LNCaP clone FGC (cell line): ENCODE results near the gene GTF3C5.

ENCODE experiments used
- DNase-seq: peaks from one replicate; pipeline ENCODE4 v3.0.0-alpha.2; 2011; ENCODE audit warnings: low read depth
- H3K4me3 ChIP-seq: 2 replicates; pipeline ENCODE4 v1.5.1; 2011; ENCODE audit warnings: mild to moderate bottlenecking, low read depth, low read length, control low read depth
- CTCF ChIP-seq: IDR thresholded peaks from 2 replicates; pipeline ENCODE4 v1.5.1; 2012; ENCODE audit warnings: mild to moderate bottlenecking; ENCODE audit not compliant: control insufficient read depth, insufficient read depth; ENCODE audit errors: extremely low read depth

GTF3C5 gene

DNA sequence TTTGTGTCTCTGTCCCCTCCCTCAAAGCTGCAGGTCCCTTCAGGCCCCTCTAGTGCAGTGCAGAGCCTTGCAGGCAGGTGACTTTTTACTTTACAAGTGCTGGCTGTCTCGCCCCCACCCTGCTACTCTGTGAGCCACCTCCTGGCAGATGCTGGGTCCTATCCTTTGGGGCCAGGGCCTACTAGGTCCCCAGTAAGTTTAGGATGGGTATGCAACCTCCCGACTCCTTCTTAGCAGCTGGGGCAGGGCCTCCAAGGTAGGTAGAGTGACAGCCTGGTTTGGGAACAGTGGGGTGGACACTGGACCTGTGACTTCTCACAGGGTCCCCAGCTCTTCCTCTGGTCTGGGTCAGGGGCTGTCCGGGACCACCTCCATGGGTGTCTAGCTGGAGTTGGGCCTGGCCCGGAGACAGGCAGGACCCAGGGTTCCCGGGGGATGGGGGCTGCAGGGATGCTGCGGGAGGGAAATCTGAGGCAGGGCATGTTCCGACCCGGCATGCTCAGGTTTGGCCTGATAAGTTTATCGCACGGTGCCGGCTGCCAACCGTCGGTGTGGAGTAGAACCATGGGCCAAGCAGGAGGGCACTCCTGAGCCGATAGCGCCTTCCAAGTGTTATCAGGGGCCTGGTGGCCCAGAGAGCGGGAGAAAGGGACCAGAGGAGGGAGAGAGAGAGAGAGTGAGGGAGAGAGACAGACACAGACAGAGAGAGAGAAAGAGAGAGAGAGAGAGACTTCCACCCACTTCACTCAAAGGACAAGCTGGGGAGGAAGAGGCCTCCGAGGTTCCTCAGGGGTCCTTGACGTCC is 31.8 kb upstream of the GTF3C5 start:
- no peak for DNase-seq
- no peak for TF ChIP-seq CTCF
- H3K4me3 ChIP-seq: no peak overlapping the region

DNA sequence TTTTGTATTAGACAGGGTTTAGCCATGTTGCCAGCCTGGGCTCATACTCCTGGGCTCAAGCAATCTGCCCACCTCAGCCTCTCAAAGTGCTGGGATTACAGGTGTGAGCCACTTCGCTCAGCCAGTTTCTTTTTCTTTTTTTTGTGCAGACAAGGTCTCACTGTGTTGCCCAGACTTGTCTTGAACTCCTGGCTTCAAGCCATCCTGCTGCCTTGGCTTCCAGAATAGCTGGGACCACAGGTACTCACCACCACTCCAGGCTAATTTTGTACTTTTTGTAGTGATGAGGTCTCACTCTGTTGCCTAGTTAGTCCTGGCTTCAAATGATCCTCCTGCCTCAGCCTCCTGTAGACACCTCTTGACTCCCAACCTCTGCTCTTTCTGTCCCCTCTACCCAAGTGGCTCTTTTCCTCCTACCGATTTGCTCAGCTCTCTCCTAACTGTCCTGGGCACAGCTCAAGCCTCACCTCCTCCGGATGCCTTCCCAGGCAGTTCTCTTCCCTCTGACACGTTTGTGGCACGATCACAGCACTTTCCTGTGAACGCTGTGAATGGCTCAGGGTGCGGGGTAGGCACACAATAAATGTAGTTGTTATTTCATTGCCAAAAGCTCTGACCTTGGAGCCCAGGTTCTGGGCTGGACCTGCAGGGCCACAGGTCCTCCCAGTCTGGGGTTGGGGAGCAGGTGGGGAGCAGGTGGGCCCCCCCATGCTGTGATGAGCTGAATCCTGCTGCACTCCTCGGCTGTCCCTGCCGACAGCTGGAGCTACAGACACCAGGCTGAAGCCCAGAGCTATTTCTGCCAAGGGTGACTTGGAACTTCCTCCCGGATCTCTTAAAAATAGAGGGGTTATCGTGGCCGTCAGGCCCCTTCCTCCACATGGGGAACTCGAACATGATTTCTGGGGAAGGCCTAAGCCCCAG is 28.4 kb upstream of the GTF3C5 start:
- no peak for DNase-seq
- H3K4me3 ChIP-seq: no peak overlapping the region
- TF ChIP-seq CTCF: no peak

GRCh38 chr9:133003071-133003461 is 27.7 kb upstream of the GTF3C5 start:
- DNase-seq: no peak
- TF ChIP-seq CTCF: no peak
- H3K4me3 ChIP-seq: no peak overlapping the region

- no peak overlapping the region for H3K4me3 ChIP-seq
- no peak for TF ChIP-seq CTCF
- no peak for DNase-seq
These were observed 27.1 kb upstream of the GTF3C5 start for GRCh38 chr9:133003671-133004090.

- no peak for TF ChIP-seq CTCF
- H3K4me3 ChIP-seq: no peak overlapping the region
- DNase-seq: no peak
These were observed 26.5 kb upstream of the GTF3C5 start for GRCh38 chr9:133004091-133004998.

DNA sequence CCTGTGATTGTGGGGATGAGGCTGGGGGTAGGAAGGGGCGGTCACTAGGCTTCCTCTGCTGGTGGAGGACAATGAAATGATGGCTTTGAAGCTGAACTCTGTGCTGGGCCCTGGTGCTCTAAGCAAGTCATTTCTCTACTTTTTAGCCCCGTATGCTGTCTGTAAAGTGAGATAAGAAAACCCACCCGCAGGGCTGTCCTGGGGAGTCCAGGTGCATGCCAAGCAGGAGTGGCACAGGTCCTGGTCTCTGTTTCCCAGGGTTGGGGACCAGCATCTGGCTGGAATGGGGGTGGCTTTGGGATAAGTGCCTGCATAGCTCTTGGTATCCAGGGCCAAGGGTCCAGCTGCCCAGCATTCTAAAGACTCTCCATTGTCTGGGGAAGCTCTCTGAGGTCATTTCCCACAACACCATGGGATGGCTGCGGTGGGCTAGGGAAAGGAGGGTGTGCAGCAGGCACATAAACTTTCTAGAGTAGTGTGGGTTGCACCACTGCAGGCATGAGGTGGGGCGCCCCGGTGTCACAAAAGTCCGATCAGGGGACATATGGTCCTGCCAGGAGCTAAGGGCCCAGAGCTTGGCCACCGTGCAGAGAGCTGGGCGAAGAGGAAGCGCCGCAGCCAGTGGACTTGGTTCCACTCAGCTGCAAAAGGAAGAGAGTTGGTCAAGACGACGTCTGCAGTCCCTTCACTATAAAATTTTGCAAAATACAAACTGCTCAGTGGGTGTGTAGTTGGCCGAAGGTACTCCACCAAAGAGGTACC is 25.6 kb upstream of the GTF3C5 start:
- H3K4me3 ChIP-seq: no peak overlapping the region
- TF ChIP-seq CTCF: no peak
- no peak for DNase-seq
